ENCODE measurements around the gene CLIC2.
"Not testable (repeated sequence)": the region's sequence is repeated elsewhere in the genome, so short reads cannot be mapped to it uniquely, and the experiment has no call there.

CLIC2 gene

DNA sequence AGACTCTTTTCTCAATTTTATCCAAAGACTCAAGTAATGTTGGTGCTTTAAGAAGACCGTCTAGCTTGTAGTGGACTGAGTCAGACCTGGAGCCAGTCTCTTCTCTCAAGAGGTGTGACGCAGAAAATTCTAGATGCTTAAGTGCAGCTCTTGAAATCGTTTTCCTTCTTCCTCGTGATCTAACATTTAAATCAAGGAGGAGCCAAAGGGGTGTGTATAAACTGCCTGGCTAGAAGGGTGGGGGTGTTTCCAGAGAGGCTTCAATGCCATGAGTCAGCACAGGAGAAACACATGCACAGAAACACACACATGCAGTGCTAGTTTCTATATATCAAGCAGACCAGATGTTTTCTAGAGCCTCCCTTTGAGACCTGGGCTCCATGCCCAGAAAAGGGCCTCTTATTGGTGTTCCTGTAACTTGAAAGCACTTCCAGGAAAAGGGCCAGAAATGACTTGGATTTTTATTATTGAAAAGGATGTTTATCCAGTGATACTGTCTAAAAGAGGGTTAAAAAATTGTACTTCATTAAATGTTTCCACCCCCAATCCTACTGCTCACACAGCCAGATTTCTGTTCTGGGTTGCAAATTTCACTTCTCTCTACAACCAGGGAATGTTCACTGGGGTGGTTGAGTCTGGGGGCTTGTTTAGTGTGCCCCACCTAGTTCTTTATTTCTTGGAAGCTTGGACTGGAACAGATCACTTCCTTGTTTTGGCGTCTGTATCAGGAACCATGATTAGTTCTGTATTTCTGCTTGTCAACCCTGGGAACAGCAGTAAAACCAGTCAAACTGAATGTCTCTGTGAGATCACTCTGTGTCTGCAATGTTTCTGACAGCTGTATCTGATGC, at the start of gene CLIC2:
Gene CLIC2 (minus strand): TSS at position 129 of the 851 bp plus-strand sequence. CDS start 187 bp downstream, outside the sequence.
- peak; percentile 94 for DNase-seq (ENCODE audit: low spot score)

DNA sequence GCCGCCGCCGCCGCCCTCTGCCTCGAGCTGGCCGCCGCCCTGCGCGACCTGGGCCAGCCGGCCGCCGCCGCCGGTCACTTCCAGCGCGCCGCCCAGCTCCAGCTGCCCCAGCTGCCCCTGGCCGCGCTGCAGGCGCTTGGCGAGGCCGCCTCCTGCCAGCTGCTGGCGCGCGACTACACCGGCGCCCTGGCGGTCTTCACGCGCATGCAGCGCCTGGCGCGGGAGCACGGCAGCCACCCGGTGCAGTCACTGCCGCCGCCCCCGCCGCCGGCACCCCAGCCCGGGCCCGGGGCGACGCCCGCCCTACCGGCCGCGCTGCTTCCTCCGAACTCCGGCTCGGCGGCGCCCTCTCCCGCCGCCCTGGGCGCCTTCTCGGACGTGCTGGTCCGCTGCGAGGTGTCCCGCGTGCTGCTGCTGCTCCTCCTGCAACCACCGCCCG, 48.1 kb upstream of the CLIC2 start:
- DNase-seq (ENCODE audit: low spot score), result not testable (repeated sequence)

DNA sequence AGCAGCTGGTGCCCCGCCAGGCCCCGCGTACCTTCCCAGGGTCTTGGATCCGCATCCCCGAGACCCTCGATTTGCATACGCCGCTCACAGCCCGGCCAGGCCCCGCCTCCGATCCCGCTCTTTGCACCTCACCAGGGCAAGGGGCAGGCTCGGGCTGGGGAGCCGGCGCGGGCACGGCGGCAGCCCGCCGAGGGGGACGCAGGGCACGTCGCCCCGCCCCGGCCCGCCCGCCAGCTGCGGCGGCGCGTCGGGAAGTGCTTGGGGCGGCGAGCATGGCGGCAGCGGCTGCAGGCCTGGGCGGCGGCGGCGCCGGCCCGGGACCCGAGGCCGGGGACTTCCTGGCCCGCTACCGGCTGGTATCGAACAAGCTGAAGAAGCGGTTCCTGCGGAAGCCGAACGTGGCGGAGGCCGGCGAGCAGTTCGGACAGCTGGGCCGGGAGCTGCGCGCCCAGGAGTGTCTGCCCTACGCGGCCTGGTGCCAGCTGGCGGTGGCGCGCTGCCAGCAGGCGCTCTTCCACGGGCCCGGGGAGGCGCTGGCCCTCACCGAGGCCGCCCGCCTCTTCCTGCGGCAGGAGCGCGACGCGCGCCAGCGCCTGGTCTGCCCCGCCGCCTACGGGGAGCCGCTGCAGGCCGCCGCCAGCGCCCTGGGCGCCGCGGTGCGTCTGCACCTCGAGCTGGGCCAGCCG, 47.6 kb upstream of the CLIC2 start, which contains the start of gene F8A2:
Gene F8A2 (plus strand): TSS at position 253 of the 686 bp plus-strand sequence. CDS start 20 bp downstream, at position 273.
- not testable (repeated sequence) for DNase-seq (ENCODE audit: low spot score)

DNA sequence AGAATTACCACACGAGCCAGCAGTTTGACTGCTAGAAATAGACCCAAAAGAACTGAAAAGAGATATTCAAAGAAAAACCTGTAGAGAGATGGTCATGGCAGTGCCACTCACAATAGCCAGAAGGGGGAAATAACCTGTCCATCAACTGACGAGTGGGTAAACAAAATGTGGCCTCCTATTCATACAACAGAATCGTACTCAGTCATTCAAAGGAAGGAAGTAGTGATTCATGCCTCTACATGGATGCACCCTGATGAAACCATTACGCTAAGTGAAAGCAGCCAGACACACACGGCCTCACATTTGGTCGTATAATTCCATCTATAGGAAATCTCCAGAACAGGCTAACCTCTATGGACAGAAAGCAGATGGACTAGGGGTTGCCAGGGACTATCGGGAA, 45.4 kb upstream of the CLIC2 start:
- DNase-seq (ENCODE audit: low spot score), result not testable (repeated sequence)

DNA sequence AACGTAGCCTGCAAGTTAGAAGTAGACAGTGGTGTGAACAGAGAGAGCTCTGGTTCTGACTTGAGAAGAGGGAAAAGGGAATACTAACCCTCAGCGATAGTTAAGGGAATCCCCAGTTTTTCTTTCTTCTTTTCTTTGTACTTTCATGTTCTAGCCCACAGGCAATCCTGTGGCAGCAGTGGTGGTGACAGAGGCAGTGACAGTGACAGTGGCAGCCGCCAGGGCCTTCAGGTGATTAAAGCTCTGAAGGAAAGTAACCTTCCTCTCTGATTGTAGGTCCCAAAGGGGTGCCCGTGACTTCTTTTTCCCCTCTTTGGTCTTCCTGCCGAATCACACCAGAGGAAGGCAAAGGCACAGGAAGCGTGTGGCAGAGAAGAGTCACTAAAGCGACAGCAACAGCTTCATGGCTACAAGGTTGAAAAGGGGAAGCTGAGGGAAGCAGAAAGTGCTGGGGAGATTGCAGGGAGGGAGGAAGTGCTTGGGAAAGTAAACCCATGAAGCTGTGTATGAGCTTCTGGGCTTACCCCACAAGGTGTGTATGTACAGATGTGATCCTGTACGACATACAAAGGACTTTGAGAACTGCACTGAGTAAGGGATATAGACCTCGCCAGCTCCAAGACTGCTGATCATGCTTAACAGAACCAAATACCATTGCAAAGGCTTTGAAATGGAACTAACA, 39.5 kb upstream of the CLIC2 start:
- not testable (repeated sequence) for DNase-seq (ENCODE audit: low spot score)

DNA sequence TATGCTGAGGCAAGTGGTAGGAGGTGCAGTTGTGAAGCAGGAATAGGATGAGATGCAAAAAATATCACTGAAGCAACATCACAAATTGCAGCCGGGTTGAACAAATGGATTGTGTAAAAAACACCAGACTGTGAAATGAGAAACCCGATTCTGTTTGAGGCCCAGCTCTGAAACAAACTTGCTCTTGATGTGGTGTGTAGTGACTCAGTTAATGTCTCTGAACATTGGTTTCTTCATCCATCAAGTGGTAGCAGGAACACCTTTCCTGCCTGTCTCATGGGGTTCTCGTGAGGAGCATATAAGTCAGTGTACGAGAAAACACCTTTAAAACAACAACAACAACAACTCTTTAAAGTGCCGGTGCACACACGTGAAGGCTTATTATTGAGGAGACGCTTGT, 29.3 kb upstream of the CLIC2 start:
- not testable (repeated sequence) for DNase-seq (ENCODE audit: low spot score)

DNA sequence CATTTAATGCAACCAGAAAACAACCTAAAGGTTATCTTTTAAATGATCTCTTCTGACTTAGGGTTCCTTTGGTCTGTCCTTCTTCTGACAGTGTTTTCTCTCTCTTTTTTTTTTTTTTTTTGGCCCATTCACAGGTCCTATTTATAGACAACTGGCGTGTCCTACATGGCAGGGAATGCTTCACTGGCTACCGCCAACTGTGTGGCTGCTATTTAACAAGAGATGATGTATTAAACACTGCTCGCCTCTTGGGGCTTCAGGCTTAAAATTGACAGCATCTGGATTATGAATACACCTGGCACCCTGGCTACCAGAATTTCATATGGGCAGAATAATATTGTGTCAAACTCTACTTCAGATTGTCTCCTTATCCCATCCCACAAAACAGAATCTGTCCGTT, 15.0 kb upstream of the CLIC2 start:
- not testable (repeated sequence) for DNase-seq (ENCODE audit: low spot score)

DNA sequence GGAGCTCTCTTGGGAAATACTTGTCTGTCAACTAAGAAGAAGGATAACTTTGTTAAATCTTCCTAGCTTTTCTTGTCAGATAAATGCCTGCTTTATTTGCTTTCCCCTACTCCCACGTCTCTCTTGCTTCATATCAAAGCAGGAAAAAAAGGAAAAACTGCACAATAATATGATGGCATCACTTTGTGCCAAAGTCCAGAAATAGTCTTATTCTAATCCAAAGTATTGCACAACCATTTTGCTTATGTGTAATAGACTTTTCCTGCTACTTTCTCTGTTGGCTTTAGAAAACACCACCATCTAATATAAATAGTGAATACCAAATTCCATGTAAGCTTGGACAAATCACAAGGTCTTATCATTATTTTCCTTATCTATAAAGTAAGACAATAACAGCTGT, 11.3 kb upstream of the CLIC2 start:
- DNase-seq (ENCODE audit: low spot score), result not testable (repeated sequence)

DNA sequence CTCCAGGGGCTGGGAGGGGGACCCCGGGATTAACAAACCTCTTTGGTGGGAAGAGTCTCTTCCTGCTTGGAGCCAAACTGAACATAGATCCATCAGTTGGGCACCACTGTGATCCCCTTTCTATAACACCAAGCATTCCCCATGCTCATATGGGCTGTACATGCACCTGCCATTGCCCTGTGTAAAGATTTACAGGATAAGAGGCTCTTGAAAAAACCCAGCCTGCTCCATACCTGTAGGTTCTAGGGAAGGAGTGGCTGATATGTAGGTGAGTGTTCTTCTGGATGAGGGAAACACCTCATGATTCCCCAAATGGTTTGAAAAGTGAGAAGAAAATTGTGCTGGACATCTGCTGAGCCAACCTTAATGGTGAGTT, 911 bp upstream of the CLIC2 start:
- DNase-seq (ENCODE audit: low spot score), result not testable (repeated sequence)

DNA sequence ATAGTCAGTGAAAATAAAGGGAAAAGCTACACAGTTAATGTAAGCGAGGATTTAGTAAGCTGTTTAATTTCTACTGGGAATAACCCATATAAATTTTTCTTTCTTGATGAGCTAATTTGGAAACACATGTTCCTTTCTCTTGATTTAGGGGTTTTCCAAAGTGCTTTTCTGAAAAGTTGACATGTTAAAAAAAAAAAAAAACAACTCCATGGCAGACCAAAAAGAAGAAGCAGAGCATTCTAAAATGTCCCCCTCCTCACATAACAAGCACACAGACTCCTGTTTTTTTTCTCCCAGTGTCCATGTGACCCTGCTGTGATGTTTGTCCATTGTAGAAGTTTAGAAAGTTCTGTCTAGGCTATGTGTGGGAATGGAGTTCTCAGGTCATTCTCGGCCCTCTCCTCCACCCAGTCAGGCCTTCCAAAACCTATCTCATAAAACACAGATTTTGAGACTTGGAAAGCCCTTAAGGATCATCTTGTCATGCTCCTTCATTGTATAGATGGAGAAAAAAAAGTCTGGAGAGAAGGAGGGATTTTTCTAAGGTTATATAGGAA, 792 bp downstream of the CLIC2 start:
- DNase-seq (ENCODE audit: low spot score), result no peak

DNA sequence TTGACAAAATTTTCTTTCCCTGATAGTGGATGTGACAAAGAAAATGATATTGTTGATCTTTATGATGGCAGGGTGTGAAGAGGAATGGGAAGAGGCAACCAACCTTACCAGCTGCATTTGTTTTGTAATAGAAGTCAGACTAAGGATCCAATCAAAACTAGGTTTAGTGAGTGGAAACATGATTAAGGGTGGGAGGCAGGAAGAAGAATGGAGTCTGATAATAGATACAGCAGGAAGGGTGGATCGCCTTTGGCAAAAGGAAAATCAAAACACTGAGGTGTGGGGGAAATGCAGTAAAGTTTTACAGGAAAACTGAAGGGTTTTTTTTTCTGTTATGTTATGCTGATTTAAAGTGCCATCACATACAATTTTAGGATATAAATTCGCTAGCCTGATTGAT, 3.4 kb downstream of the CLIC2 start:
- no peak for DNase-seq (ENCODE audit: low spot score)

DNA sequence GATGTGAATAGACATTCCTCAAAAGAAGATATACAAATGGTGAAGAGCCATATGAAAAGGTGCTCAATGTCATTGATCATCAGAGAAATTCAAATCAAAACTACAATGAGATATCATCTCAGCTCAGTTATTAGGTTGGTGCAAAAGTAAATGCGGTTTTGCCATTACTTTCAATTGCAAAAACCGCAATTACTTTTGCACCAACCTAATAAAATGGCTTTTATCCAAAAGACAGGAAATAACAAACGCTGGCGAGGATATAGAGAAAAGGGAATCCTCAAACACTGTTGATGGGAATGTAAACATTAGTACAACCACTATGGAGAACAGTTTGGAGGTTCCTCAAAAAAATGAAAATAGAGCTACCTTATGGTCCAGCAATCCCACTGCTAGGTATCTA, 5.1 kb downstream of the CLIC2 start:
- DNase-seq (ENCODE audit: low spot score), result no peak

DNA sequence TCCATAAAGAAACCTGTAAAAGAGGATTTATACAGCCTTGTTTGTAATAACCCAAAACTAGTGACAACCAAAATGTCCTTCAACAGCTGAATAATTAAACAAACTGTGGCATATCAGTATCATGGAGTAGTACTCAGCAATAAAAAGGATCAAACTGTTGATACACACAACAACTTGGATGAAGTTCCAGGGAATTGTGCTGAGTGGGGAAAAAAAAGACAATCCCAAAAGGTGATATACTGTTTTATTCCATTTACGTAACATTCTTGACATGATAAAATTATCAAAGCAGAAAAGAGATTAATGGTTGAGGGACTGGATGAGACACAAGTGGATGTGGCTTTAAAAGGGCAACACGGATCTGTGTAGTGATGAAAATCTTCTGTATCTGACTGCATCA, 7.8 kb downstream of the CLIC2 start:
- DNase-seq (ENCODE audit: low spot score), result no peak

DNA sequence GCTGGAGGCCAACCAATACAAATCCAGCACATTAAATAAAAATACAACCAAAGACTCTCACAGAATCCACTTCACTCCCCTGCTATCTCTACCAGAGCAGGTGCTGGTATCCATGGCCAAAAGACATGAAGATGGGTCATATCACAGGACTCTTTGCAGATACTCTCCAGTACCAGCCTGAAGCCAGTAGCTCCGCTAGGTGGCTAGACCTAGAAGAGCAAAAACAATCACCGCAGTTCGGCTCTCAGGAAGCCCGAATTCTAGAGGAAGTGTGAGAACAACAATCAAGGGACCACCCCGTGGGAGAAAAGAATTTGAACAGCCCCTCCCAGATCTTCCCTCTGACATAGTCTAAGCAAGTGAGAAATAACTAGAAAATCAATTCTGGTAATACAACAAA, 20.2 kb downstream of the CLIC2 start:
- DNase-seq (ENCODE audit: low spot score), result peak; percentile 42

DNA sequence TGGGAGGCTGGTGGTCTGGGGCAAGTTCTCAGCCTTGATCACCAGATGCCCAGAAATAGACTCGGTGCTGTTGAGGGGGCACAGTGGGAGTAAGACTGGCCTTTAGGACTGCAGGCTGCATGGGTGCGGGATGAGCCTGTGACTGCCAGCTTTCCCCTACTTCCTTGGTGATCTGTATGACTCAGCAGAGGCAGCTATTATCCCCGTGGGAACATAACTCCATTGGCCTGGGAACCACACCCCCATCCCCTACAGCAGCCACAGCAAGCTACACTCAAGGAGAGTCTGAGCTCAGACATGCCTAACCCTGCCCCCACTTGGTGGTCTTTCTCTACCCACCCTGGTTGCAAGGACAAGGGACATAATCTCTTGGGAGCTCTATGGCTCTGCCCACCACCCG, 20.6 kb downstream of the CLIC2 start:
- no peak for DNase-seq (ENCODE audit: low spot score)

DNA sequence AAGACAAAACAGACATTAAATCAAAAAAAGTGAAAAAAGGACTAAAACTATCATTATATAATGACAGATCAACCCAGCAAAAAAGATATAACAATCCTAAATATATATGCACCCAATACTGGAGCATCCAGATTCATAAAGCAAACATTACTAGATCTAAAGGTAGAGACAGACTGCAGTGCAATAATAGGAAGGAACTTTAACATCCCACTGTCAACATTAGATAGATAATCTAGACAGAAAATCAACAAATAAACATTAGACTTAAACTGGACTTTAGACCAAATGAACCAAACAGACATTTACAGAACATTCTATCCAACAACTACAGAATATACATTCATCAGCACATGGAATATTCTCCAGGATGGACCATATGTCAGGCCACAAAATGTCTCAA, 40.6 kb downstream of the CLIC2 start:
- DNase-seq (ENCODE audit: low spot score), result no peak

DNA sequence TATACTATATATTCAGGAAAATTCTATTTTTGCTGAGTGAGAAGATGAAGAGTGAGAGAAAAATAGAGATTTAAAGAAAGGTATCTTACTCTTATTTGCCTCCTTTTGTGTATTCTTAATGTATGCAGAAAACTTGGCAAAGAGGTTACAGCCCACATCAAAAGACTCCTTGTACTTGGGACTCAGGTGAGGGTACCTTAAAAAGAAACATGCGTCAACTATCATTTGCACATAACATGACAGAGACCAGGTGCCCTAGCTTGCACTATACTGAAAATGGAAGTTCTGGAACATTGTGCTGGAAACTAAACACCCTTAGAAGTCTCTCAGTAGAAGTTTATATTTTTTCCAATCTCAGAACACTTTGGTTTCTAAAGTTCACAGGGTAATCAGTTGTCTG, 54.5 kb downstream of the CLIC2 start:
- DNase-seq (ENCODE audit: low spot score), result no peak

DNA sequence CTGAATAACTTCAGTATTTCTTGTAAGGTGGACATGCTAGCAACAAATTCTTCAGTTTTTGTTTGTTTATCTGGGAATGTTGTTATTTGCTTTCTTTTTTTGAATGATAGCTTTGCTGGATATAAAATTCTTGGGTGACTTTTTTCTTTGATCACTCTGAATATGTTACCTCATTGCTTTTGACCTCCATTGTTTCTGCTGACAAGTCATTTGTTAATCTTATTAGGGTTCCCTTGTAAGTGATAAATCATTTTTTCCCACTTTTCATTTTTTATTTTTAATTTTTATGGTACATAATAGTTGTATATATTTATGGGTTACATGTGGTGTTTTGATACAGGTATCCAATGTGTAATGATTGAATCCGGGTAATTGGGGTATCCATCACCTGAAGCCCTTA, 63.4 kb downstream of the CLIC2 start:
- no peak for DNase-seq (ENCODE audit: low spot score)

DNA sequence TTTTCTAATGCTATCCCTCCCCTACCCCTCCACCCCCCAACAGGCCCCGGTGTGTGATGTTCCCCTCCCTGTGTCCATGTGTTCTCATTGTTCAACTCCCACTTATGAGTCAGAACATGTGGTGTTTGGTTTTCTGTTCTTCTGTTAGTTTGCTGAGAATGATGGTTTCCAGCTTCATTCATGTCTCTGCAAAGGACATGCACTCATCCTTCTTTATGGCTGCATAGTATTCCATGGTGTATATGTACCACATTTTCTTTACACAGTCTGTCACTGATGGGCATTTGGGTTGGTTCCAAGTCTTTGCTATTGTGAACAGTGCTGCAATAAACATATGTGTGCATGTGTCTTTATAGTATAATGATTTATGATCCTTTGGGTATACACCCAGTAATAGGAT, 66.4 kb downstream of the CLIC2 start:
- not testable (repeated sequence) for DNase-seq (ENCODE audit: low spot score)

DNA sequence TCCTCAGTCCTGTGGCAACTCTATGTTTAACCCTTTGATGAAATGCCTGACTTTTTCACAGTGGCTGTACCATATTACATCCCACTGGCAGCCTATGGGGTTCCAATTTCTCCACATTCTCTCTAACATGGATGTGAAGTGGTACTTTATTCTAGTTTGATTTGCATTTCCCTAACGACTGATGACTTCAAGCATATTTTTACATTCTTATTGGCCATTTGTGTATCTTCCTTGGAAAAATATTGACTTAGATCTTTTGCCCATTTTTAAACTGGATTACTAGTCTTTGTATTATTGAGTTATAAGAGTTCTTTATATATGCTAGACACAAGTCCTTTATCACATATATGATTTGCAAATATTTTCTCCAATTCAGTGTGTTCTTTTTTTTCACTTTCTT, 68.0 kb downstream of the CLIC2 start:
- DNase-seq (ENCODE audit: low spot score), result no peak

DNA sequence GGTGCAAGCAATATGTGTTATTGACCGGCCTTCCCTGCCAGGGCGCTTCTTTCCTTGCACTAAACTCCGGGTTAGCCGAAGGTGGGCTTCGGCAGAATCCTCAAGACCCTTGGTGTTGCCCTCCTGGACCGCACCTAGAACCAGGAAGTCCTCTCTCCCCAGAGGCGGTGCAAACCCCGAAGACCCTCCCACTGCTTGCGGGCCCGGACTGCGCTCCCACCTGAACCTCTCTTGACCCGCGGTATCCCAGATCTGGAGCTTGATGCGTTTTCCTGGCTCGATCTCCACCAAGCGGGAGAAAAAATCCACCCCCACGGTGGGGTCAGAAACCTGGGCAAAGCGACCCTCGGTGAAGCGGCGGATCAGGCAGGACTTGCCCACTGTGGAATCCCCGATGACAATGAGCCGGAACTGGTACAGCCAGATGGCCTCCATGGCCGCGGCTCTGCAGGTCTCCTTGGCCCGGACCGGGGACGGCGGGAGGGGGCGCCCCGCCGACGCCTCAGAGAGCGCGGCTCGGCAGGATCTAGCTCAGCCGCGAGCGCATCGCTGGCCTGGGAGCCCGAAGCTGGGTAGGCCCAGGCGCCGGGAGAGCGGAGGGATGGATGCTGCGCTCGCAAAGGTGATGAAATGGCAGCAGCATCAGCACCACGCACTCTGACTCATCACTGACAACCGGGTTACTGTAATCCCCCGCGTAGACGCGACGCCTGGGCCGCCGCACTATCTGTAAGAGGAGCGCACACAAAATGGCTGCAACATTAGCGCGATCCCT, 70.4 kb downstream of the CLIC2 start, which contains the start of gene RAB39B:
Gene RAB39B (minus strand): TSS at position 638 of the 775 bp plus-strand sequence. CDS start 203 bp downstream, at position 435.
- DNase-seq (ENCODE audit: low spot score), result peak; percentile 72
